HS-27A (cell line): ENCODE measurements around the gene AP2A2.
"Not testable (repeated sequence)": the region's sequence is repeated elsewhere in the genome, so short reads cannot be mapped to it uniquely, and the experiment has no call there.

ENCODE experiments used
- DNase-seq: peaks from one replicate; pipeline ENCODE4 v3.0.0-alpha.2; 2012; ENCODE audit warnings: low read depth, missing footprints

The AP2A2 gene

GRCh38 chr11:975376-975775 lies 49.7 kb downstream of the AP2A2 start:
- not testable (repeated sequence) for DNase-seq

GRCh38 chr11:975827-976226 lies 50.2 kb downstream of the AP2A2 start:
- no peak for DNase-seq

- no peak for DNase-seq
These were observed 50.9 kb downstream of the AP2A2 start for GRCh38 chr11:976431-977160.

DNA sequence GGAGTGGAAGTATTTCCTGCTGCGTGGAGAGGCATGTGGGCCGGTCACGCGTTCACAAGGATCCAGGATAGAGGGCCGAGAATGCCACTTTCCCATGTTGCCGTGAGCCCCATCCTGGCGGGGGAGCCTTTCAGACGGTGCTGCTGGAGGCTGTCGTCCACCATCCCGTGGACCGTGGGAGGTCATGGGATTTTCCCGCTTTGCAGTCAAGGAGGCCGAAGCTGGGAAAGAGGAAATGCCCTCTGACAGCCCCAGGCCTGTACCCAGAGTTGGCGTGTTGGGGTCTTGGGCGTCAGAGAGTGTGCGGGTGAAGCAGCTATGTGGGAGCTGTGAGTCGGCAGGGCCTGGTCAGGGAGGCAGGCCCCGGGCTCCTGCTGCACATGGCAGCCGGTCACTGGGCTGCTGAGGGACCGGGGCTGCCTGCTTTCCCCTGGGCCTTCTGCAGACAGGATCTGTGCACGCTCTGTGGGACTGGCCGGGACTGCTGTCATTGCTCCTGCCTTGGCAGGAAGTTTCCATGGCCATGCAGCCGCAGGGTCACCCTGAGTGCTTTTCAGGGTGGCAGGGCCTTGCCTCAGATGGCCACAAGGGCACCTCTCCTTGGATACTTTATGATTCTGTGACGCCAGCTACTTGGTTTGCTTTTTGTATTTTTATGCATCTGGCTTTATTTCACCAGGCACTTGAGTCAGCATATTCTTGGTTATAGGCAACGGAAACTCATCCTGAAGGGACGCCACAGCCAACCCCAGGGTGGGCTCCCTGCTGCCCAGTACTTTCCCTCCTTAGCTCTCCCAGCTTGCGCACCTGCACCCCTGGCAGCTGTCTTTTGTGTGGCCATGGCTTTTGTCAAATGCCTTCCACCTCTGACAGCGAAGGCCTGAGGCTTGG lies 52.4 kb downstream of the AP2A2 start:
- no peak for DNase-seq

DNA sequence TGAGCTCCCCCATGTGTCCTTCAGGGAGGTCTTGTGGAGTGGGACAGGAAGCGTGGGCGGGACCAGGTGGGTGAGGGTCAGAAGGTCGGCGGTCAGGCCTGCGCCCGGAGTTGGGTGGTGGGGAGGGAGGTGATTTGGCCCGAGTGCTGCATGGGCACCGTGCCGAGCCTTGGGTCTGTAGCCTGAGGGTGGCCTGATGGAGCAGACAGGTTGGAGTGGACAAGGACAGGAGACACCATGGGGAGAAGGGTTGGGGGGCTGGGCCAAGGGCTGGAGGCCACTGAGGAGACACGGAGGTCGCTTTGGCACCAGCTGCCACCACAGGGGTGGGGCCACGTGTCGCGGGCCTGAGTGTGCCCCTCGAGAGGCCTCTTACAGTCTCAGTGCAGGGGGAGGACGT lies 53.1 kb downstream of the AP2A2 start:
- DNase-seq, result no peak

- DNase-seq, result no peak
These were observed 55.0 kb downstream of the AP2A2 start for GRCh38 chr11:980438-981357.

DNA sequence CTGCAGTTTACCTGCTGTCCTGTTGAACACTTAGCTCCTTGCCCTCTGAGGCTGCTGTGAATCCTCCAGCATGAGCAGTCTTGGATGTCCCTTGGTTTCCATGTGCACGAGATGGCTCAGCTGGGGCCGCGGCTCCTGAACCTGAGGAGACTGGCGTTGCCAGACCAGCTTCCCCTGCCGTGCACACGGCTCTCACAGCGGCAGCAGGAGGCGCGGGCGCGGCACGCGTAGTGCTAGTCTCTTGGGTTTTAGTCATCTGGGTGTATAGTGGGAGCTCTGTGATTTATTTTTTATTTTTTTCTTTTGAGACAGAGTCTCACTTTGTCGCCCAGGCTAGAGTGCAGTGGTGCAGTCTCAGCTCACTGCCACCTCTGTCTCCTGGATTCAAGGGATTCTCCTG lies 56.1 kb downstream of the AP2A2 start:
- no peak for DNase-seq

- DNase-seq, result no peak
These were observed 58.9 kb downstream of the AP2A2 start for GRCh38 chr11:984546-984945.

DNA sequence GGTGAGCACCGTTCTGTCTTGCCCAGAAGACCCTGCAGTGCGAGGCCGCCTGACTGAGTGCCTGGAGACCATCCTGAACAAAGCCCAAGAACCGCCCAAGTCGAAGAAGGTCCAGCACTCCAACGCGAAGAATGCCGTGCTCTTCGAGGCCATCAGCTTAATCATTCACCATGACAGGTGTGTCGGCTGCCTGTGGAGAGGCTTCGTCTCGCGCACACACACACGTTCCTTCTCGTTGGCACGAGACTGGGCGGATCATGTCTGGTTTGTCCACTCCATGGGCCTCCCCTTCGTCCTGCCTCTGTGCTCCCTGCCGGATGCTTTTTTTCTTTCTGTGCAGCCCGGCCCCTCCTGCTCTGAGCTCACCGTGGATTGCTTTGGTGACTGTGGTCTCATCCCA lies 59.7 kb downstream of the AP2A2 start:
- no peak for DNase-seq

- no peak for DNase-seq
These were observed 60.2 kb downstream of the AP2A2 start for GRCh38 chr11:985848-986247.

GRCh38 chr11:986270-986951 lies 60.7 kb downstream of the AP2A2 start:
- no peak for DNase-seq

DNA sequence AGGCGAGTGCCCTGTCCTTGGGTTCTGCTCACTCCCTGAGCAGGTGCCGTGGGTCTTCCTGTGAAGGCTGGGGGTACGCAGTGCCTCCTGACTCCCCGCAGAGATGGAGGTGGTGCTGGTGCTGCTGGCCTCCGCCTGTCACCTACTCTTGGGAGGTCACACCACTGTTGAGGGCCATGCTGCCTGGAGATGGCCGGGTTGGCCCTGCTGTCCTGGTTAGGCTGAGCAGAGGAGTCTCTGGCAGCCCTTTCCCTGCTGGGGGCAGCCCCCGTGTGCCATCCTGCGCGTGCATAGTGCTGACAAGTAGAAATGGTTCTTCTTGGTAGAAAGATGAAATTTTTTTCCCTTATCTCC lies 61.3 kb downstream of the AP2A2 start:
- DNase-seq, result no peak

GRCh38 chr11:987671-988070 lies 62.0 kb downstream of the AP2A2 start:
- DNase-seq, result no peak

GRCh38 chr11:990101-990500 lies 64.4 kb downstream of the AP2A2 start:
- no peak for DNase-seq

DNA sequence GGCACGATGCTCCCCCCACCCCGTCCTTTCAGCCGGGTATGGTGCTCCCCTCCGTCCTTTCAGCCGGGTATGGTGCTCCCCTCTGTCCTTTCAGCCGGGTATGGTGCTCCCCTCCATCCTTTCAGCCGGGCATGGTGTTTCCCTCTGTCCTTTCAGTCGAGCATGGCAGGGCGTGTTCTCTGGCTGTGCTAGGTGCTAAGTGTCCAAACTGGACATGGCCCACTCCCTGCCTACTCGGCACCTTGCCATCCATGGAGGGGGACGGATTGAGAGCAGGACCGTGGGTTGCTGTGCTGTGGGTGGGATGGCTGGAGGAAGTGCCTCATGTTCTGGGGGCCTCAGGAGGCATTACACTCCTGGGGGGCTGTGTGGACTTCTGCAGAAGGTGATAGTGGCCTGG lies 65.4 kb downstream of the AP2A2 start:
- DNase-seq, result no peak

- no peak for DNase-seq
These were observed 66.1 kb downstream of the AP2A2 start for GRCh38 chr11:991711-992307.

DNA sequence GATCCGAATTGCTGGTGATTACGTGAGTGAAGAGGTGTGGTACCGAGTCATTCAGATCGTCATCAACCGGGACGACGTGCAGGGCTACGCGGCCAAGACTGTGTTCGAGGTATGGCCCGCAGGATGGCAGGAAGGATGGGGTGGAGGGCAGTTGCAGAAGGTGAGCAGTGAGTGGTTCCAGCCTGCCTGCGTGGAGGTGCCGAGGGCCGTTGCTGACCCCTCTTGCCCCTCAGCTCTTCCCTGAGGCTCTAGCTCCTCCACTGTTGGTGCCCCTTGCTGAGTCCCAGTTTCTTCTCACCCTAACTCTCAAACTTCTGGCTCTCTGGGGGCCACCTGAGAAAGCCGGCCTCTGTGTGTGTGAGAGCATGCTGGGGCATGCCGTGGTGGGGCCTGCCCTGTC lies 66.9 kb downstream of the AP2A2 start:
- no peak for DNase-seq

DNA sequence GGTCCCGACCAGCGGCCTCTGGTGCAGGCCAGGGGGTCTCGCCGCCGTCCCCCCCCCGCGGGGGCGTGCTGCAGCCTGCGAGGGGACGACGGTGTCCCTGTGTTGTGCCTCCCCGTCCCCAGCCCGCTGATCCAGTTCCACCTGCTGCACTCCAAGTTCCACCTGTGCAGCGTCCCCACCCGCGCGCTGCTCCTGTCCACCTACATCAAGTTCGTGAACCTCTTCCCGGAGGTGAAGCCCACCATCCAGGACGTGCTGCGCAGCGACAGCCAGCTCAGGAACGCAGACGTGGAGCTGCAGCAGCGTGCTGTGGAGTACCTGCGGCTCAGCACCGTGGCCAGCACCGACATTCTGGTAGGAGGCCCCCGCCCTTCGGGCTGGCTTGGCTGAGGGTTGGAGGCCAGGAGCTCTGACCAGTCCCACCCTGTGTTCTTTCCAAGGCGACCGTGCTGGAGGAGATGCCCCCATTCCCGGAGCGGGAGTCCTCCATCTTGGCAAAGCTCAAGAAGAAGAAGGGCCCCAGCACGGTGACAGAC lies 68.0 kb downstream of the AP2A2 start:
- no peak for DNase-seq

DNA sequence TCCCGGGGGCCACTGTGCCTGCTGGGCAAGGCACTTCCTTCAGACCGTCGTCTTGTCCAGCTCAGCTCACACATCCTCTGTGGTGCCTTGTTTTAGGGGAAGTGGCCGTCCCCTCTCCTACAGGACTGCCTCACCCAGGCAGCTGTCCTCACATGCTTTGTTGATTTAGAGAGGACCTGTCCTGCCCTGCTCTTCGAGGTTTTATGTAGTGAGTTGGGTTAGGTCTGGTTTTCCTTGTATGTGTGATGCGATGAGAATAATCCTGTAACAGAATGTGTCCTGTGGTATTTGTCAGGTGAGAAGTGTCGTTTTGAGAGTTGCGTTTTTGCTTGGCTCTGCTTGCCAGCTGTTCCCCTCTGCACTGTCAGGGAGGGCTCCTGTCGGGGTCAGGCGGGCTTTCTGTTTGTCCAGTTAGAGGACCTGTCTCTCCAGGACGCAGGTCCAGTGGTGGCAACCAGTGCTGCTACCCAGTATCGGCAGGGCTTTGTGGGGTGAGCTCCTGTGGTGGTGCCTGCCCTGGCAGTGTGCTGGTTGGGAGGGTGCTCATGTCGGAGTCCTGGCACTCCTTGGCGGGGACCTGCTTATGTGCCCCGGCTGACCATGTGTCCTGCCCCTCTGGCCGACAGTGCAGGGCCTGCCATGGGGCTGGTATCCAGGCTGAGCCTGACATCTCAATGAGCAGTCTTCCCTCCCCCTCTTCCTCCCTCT lies 69.5 kb downstream of the AP2A2 start:
- no peak for DNase-seq

- no peak for DNase-seq
These were observed 70.2 kb downstream of the AP2A2 start for GRCh38 chr11:995752-996420.
